Activated CD4-positive, alpha-beta memory T cell treated with anti-CD3 and anti-CD28 coated beads, Interleukin-2, amount 10 ng/mL, durations not matched to agents 7 days and 5 days (primary cell): ENCODE results near the gene PAQR6. TPM values are rescaled to one million over a fixed set of nuclear protein-coding genes. Genes with fewer than 3 reads are reported as not detected.
A peak's percentile ranks its signal among the peaks of the same experiment; 100 is the strongest.

Source experiments
- CTCF ChIA-PET: fragments of 350-600 bp; sonication (Branson Sonifier 250); formaldehyde crosslinking; loops from one replicate; lab custom pipeline; 2021; ENCODE audit warnings: antibody characterized with exemption, inconsistent platforms; lab: Charles Lee
- POLR2A ChIA-PET: fragments of 350-600 bp; sonication (Branson Sonifier 250); formaldehyde crosslinking; loops from one replicate; lab custom pipeline; 2021; ENCODE audit warnings: antibody characterized with exemption; lab: Charles Lee
- DNase-seq: peaks from one replicate; pipeline ENCODE4 v3.0.0-alpha.2; 2020
- H3K27ac Mint-ChIP-seq: one replicate; pipeline ENCODE4 v1.8.0; 2021; ENCODE audit warnings: mild to moderate bottlenecking, mixed read lengths
- H3K27me3 Mint-ChIP-seq: one replicate; pipeline ENCODE4 v1.8.0; 2021; ENCODE audit warnings: mixed read lengths
- H3K36me3 Mint-ChIP-seq: one replicate; pipeline ENCODE4 v1.8.0; 2021; ENCODE audit warnings: low read depth, mixed read lengths
- H3K4me1 Mint-ChIP-seq: one replicate; pipeline ENCODE4 v1.8.0; 2021; ENCODE audit warnings: mixed read lengths
- H3K4me3 Mint-ChIP-seq: one replicate; pipeline ENCODE4 v1.8.0; 2021; ENCODE audit warnings: mild to moderate bottlenecking, mixed read lengths
- H3K9me3 Mint-ChIP-seq: one replicate; pipeline ENCODE4 v1.8.0; 2021; ENCODE audit warnings: mixed read lengths
- total RNA-seq, 2 experiments: library from RNA; stranded (reverse); gene quantifications; one replicate each; pipeline ENCODE4 v1.2.3, GENCODE V29; 2021

The PAQR6 gene
- total RNA-seq, 2 experiments from 2014 or later: 5.6 to 6.3 TPM

- no peak for DNase-seq
- Mint-ChIP-seq H3K4me1 (peaks cover 37% of the 10 kb centered on the region), H3K36me3 (peaks cover 67% of the 10 kb centered on the region), H3K4me3 (peak overlapping the region; percentile 87), H3K9me3 (no peaks in the 10 kb centered on the region), H3K27ac (peak overlapping the region; percentile 94), H3K27me3 (no peaks in the 10 kb centered on the region)
- POLR2A ChIA-PET: interaction anchor here (0.7 to 8.8 kb wide), 22 partner anchors 8 to 378 kb away, joined by 3 to 156 read pairs (median 6); partner anchors contain the start of genes LMNA, SLC25A44 and SMG5
- CTCF ChIA-PET: interaction anchor here (0.6 to 2.9 kb wide), 7 partner anchors 9 to 245 kb away, joined by 3 to 68 read pairs (median 5); partner anchors contain the start of gene SLC25A44
Observed at GRCh38 chr1:156212130-156212529, 35.7 kb downstream of the PAQR6 start.

- no peaks in the 10 kb centered on the region for H3K27me3 Mint-ChIP-seq
- peaks cover 32% of the 10 kb centered on the region for H3K4me1 Mint-ChIP-seq
- peaks cover 67% of the 10 kb centered on the region for H3K36me3 Mint-ChIP-seq
- peak overlapping the region; percentile 94 for H3K27ac Mint-ChIP-seq
- POLR2A ChIA-PET: interaction anchor here (0.9 to 8.8 kb wide), 4 partner anchors 8 to 71 kb away, joined by 4 to 156 read pairs (median 62); partner anchors contain the start of genes SLC25A44 and SMG5
- no peak for DNase-seq
- no peaks in the 10 kb centered on the region for H3K9me3 Mint-ChIP-seq
- CTCF ChIA-PET: no interaction called here
- H3K4me3 Mint-ChIP-seq: no peak overlapping the region
Observed at GRCh38 chr1:156211243-156211642, 36.6 kb downstream of the PAQR6 start.

DNA sequence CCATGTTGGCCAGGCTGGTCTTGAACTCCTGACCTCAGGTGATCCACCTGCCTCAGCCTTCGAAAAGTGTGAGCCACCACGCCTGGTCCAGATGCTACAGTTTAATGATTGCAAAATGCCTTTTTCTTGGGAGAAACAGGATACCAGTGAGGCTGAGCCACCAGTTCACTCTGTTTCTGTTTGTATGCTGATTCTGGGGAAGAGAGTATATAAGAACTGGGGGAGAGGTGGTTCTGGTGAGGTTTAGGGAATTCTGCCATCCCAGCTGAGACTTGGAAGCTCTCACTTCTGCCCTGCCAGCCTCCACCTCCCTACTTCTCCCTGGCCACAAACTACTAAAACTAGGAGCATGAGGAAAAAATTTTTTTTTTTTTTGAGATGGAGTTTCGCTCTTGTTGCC lies 43.2 kb downstream of the PAQR6 start:
- CTCF ChIA-PET: interaction anchor here (1.5 to 6.3 kb wide), 2 partner anchors 7 to 20 kb away, joined by 5 to 23 read pairs; no protein-coding TSS in a partner anchor
- H3K27ac Mint-ChIP-seq: no peak overlapping the region
- no peak overlapping the region for H3K4me3 Mint-ChIP-seq
- H3K9me3 Mint-ChIP-seq: no peaks in the 10 kb centered on the region
- peaks cover 36% of the 10 kb centered on the region for H3K36me3 Mint-ChIP-seq
- H3K27me3 Mint-ChIP-seq: no peaks in the 10 kb centered on the region
- H3K4me1 Mint-ChIP-seq: peaks cover 17% of the 10 kb centered on the region
- no peak for DNase-seq
- POLR2A ChIA-PET: interaction anchor here (1.2 to 1.6 kb wide), 3 partner anchors 8 to 11 kb away, joined by 3 to 7 read pairs (median 6); partner anchors contain the start of genes PMF1 and SLC25A44

GRCh38 chr1:156203331-156203730 lies 44.5 kb downstream of the PAQR6 start:
- ChIA-PET CTCF (interaction anchor here (1.5 to 6.3 kb wide), 3 partner anchors 9 to 21 kb away, joined by 4 to 23 read pairs (median 4); partner anchors contain the start of genes PMF1 and SLC25A44), POLR2A (interaction anchor here (0.7 to 1.5 kb wide), 3 partner anchors 9 to 10 kb away, joined by 3 to 8 read pairs (median 7); partner anchors contain the start of genes PMF1 and SLC25A44)
- no peak overlapping the region for H3K4me3 Mint-ChIP-seq
- H3K4me1 Mint-ChIP-seq: peaks cover 31% of the 10 kb centered on the region
- H3K36me3 Mint-ChIP-seq: peaks cover 36% of the 10 kb centered on the region
- H3K27ac Mint-ChIP-seq: no peak overlapping the region
- no peaks in the 10 kb centered on the region for H3K27me3 Mint-ChIP-seq
- H3K9me3 Mint-ChIP-seq: no peaks in the 10 kb centered on the region
- no peak for DNase-seq

DNA sequence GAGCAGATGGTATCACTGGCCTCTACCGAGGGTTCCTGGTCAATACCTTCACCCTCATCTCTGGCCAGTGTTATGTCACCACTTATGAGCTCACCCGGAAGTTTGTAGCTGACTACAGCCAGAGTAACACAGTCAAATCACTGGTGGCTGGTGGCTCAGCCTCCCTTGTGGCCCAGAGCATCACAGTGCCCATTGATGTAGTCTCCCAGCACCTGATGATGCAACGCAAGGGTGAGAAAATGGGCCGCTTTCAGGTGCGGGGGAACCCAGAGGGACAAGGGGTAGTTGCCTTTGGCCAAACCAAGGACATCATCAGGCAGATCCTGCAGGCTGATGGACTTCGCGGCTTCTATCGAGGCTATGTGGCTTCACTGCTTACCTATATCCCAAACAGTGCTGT lies 47.8 kb downstream of the PAQR6 start:
- Mint-ChIP-seq H3K9me3 (no peaks in the 10 kb centered on the region), H3K27ac (peak overlapping the region; percentile 45), H3K36me3 (peaks cover 42% of the 10 kb centered on the region), H3K4me1 (peaks cover 54% of the 10 kb centered on the region), H3K4me3 (no peak overlapping the region), H3K27me3 (no peaks in the 10 kb centered on the region)
- DNase-seq: no peak
- CTCF ChIA-PET: interaction anchor here (5.1 kb wide), 1 partner anchor 25 kb away, joined by 41 read pairs; no protein-coding TSS in a partner anchor
- POLR2A ChIA-PET: interaction anchor here (1.4 to 9.3 kb wide), 4 partner anchors 12 to 83 kb away, joined by 9 to 156 read pairs (median 16); partner anchors contain the start of genes PMF1, SMG5 and TMEM79

GRCh38 chr1:156198831-156199349 lies 49.0 kb downstream of the PAQR6 start:
- no peaks in the 10 kb centered on the region for H3K27me3 Mint-ChIP-seq
- peak; percentile 42 for DNase-seq
- H3K9me3 Mint-ChIP-seq: no peaks in the 10 kb centered on the region
- peaks cover 48% of the 10 kb centered on the region for H3K36me3 Mint-ChIP-seq
- peaks cover 63% of the 10 kb centered on the region for H3K4me1 Mint-ChIP-seq
- CTCF ChIA-PET: interaction anchor here (2.1 to 5.1 kb wide), 2 partner anchors 26 to 57 kb away, joined by 5 to 41 read pairs; no protein-coding TSS in a partner anchor
- peak overlapping the region; percentile 84 for H3K27ac Mint-ChIP-seq
- POLR2A ChIA-PET: interaction anchor here (1.2 to 9.3 kb wide), 7 partner anchors 8 to 84 kb away, joined by 3 to 156 read pairs (median 9); partner anchors contain the start of genes PMF1, SMG5 and TMEM79
- peak overlapping the region; percentile 30 for H3K4me3 Mint-ChIP-seq

GRCh38 chr1:156196445-156196844 lies 51.4 kb downstream of the PAQR6 start:
- no peak for DNase-seq
- no peak overlapping the region for H3K4me3 Mint-ChIP-seq
- ChIA-PET POLR2A (interaction anchor here (1.4 to 9.3 kb wide), 2 partner anchors 16 to 26 kb away, joined by 3 to 156 read pairs; partner anchors contain the start of gene PMF1), CTCF (interaction anchor here (0.6 to 5.1 kb wide), 3 partner anchors 9 to 45 kb away, joined by 4 to 41 read pairs (median 5); no protein-coding TSS in a partner anchor)
- H3K27ac Mint-ChIP-seq: no peak overlapping the region
- peaks cover 49% of the 10 kb centered on the region for H3K36me3 Mint-ChIP-seq
- H3K4me1 Mint-ChIP-seq: peaks cover 78% of the 10 kb centered on the region
- H3K9me3 Mint-ChIP-seq: no peaks in the 10 kb centered on the region
- no peaks in the 10 kb centered on the region for H3K27me3 Mint-ChIP-seq

- Mint-ChIP-seq H3K36me3 (peaks cover 49% of the 10 kb centered on the region), H3K27ac (no peak overlapping the region), H3K9me3 (no peaks in the 10 kb centered on the region), H3K4me3 (peak overlapping the region; percentile 85), H3K4me1 (peaks cover 78% of the 10 kb centered on the region), H3K27me3 (no peaks in the 10 kb centered on the region)
- ChIA-PET CTCF (interaction anchor here (5.1 kb wide), 1 partner anchor 29 kb away, joined by 41 read pairs; no protein-coding TSS in a partner anchor), POLR2A (interaction anchor here (1.4 to 9.3 kb wide), 3 partner anchors 16 to 27 kb away, joined by 3 to 156 read pairs (median 15); partner anchors contain the start of gene PMF1)
- DNase-seq: no peak
Observed at GRCh38 chr1:156195853-156196252, 52.0 kb downstream of the PAQR6 start.

- H3K27ac Mint-ChIP-seq: peak overlapping the region; percentile 73
- H3K27me3 Mint-ChIP-seq: no peaks in the 10 kb centered on the region
- ChIA-PET CTCF (interaction anchor here (1.2 to 2.9 kb wide), 4 partner anchors 9 to 48 kb away, joined by 4 to 32 read pairs (median 8); partner anchors contain the start of gene PMF1), POLR2A (interaction anchor here (1.0 to 9.3 kb wide), 13 partner anchors 9 to 164 kb away, joined by 3 to 156 read pairs (median 8); partner anchors contain the start of genes CCT3, PMF1, SEMA4A and SMG5)
- peaks cover 36% of the 10 kb centered on the region for H3K36me3 Mint-ChIP-seq
- no peak for DNase-seq
- peaks cover 65% of the 10 kb centered on the region for H3K4me1 Mint-ChIP-seq
- H3K4me3 Mint-ChIP-seq: peak overlapping the region; percentile 85
- H3K9me3 Mint-ChIP-seq: no peaks in the 10 kb centered on the region
Observed at GRCh38 chr1:156194300-156194652, 53.6 kb downstream of the PAQR6 start.

GRCh38 chr1:156193488-156194299 lies 54.2 kb downstream of the PAQR6 start, which contains the start of gene SLC25A44:
TSS of gene SLC25A44 (plus strand) at chr1:156194104. CDS start at chr1:156199848, 5,744 bp downstream.
- H3K4me3 Mint-ChIP-seq: peak within 1 kb of the TSS; percentile 85
- H3K27ac Mint-ChIP-seq: peak within 1 kb of the TSS; percentile 73
- H3K4me1 Mint-ChIP-seq: peaks cover 59% of the 10 kb centered on the region
- no peaks in the 10 kb centered on the region for H3K27me3 Mint-ChIP-seq
- CTCF ChIA-PET: interaction anchor here (0.6 to 2.9 kb wide), 9 partner anchors 10 to 751 kb away, joined by 3 to 32 read pairs (median 4); partner anchors contain the start of gene PMF1
- peaks cover 30% of the 10 kb centered on the region for H3K36me3 Mint-ChIP-seq
- peak; percentile 98 for DNase-seq
- H3K9me3 Mint-ChIP-seq: no peaks in the 10 kb centered on the region
- POLR2A ChIA-PET: interaction anchor here (0.6 to 9.3 kb wide), 23 partner anchors 8 to 336 kb away, joined by 3 to 156 read pairs (median 4); partner anchors contain the start of genes CCT3, GON4L, PMF1 and SEMA4A
